GM19328 (cell line): ENCODE measurements around the gene RASD2.
"Not testable (repeated sequence)": the region's sequence is repeated elsewhere in the genome, so short reads cannot be mapped to it uniquely, and the experiment has no call there.

Experiments used
- ATAC-seq: cut with Tn5 transposase; IDR thresholded peaks from one replicate; pipeline ENCODE4 v1.9.1; 2021; ENCODE audit warnings: mild to moderate bottlenecking, moderate library complexity; ENCODE audit not compliant: unreplicated experiment

RASD2 gene, protein sequence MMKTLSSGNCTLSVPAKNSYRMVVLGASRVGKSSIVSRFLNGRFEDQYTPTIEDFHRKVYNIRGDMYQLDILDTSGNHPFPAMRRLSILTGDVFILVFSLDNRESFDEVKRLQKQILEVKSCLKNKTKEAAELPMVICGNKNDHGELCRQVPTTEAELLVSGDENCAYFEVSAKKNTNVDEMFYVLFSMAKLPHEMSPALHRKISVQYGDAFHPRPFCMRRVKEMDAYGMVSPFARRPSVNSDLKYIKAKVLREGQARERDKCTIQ

DNA sequence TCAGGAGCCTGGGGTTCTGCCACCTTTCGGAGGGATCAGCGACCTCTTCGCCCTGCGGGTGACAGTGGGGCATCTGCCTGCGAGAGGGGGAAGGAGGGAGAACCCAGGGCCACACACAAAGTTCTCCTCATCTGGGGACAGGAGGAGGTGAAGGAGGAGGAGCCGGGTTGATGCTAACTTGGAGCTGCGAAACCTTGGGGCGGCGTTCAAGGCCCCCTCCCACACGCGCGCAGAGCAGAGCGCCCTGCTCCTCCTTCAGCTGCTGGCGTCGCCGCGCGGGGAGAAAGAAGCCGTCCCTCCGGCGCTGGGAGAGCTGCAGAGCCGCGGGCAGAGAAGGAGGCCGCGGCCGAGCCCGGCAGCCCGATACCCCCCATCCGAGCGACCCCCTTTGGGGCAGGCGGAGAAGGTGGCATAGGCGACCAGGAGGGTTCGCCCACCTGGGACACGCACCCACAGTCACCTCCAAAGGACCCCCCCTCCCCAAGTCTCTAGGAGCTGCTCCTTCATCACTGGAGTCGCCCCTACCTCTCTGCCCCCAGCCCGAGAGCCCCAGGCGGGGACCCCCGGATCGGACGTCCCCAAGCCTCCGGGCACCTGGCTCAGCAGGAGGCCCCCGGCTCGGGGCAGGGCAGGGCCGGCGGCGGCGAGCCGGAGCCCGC is at the start of gene RASD2:
Gene RASD2 (plus strand): TSS at position 237 of the 659 bp plus-strand sequence. CDS start 5,979 bp downstream, outside the sequence.
- ATAC-seq: no peak

DNA sequence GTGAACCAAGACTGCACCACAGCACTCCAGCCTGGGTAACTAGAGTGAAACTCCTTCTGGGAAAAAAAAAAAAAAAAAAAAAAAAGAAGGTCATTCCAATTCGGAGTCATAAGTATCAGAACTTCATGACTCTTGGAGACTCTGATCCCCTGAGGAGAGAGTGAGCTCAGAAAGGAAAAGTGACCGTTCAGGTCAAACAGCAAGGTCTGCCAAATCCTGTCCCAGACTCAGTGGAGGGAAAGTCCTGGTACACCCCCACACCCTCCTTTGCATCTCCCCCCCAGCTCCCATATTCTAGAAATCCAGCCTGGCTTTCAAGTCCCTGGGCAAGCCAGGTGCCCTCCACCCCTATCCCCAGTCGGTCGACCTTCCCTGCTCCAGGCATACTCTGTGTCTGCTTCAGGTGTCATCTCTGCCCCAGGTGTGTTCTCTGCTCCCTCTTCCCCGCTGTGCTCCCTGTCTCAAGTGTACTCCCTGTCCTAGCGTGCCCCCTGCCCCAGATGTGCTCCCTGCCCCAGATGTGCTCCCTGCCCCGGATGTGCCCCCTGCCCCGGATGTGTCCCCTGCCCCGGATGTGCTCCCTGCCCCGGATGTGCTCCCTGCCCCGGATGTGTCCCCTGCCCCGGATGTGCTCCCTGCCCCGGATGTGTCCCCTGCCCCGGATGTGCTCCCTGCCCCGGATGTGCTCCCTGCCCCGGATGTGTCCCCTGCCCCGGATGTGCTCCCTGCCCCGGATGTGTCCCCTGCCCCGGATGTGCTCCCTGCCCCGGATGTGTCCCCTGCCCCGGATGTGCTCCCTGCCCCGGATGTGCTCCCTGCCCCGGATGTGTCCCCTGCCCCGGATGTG is 49.3 kb upstream of the RASD2 start:
- not testable (repeated sequence) for ATAC-seq

DNA sequence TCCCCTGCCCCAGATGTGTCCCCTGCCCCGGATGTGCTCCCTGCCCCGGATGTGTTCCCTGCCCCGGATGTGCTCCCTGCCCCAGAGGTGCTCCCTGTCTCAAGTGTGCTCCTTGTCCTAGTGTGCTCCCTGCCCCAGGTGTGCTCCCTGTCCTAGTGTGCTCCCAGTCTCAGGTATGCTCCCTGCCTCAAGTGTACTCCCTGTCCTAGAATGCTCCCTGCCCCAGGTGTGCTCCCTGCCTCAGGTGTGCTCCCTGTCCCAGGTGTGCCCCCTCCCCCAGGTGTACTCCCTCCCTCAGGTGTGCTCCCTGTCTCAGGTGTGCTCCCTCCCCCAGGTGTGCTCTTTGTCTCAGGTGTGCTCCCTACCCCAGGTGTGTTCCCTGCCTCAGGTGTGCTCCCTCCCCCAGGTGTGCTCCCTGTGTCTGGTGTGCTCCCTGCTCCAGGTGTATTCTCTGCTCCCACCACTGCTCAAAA is 48.7 kb upstream of the RASD2 start:
- ATAC-seq: no peak

DNA sequence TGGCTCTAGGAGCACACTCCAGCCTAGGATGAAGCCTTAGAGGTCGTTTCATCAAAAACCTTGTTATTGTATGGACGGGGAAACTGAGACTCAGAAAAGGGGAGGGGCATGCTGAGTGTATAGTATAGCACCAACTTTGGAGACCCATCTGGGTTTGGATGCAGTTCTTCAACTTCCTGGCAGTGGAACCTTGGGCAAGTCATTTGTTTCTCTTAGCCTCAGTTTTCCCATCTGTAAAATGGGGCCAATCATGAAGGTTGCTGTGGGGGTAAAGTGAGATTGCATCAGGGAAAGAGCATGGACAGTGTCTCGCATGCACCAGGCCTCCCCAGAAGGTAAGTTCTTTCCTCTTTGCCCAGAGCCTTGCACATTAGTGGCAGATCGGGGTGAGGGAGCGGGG is 47.6 kb upstream of the RASD2 start:
- ATAC-seq: no peak

DNA sequence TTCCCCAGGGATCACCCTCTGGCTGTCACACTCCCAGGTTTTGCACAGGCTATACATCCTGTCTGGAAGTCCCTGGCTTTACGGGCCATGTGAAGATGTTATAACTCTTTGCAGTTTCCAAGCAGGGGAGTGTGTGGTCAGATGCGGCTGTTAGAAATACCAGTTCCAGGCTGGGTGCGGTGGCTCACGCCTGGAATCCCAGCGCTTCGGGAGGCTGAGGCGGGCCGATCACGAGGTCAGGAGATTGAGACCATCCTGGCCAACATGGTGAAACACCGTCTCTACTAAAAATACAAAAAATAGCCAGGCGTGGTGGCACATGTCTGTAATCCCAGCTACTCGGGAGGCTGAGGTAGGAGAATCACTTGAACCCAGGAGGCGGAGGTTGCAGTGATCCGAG is 44.9 kb upstream of the RASD2 start:
- not testable (repeated sequence) for ATAC-seq

DNA sequence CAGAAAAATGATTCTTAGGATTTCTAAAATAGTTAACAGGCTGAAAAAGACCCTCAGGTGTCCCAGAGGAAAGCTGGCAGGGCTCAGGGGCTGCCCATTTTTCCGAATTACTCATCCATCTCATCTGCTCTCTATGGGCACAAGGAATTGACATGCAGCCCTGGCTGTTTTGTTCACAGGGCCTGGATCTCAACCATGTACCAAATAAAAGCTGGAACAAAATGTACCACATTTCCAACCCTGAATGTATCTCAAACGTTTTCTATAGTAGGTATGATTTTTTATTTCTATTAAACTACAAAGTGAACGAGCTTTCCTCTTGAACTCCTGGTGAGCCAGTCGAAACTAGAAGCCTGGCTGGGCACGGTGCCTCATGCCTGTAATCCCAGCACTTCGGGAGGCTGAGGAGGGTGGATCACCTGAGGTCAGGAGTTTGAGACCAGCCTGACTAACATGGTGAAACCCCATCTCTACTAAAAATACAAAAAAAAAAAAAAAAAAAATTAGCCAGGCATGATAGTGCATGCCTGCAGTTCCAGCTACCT is 43.8 kb upstream of the RASD2 start:
- ATAC-seq: no peak

DNA sequence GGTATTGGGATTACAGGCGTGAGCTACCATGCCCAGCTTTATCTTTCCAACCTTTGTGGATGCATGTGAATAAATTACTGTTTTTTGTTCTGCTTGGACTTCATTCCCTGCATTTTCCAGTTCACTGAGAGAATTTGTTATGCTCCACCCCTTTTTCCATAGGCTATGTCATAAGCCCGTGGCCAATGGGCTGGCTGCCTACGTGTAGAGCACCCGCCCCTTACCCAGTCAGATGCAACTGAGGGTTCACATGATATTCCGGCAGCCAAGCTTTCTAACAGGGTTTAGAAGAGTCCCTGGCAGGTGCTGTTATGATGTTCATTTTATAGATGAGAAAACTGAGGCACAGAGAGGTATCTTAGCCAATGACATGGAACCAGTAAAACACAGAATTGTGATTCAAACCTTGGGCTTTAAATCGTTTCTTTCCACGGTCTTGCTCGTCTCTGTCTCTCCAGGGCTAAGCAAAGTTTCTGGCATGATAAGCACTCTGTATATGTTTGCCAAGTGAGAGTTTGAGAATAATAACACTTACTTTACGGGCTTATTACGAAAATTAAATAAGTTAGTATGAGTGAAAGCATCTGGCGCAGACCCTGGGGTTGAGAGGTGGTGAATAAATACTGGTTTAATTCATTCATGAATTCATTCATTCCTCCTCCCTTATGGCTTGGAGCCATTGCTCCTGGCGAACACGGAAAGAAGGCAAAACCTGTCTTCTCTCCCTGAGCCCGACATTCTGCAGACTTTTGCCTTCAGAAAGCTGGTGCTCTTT is 42.4 kb upstream of the RASD2 start:
- no peak for ATAC-seq

DNA sequence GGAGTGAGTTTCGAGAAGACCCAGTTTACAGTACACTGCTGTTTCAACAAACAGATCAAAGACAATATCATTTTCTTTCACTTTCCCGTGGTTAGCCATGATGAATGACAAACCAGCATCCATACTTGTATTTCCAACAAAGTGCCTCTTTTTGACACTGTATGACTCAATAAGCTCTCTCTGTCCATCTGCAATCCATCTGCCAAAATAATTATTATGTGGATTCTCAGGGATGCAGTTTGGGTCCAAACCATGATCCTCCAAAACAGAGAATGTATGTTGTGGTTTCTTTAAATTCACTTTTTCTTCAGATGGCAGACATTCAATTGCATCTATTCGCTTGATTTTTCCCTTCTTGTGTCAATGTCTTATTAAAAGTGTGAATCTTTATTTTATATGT is 37.8 kb upstream of the RASD2 start:
- ATAC-seq: no peak

DNA sequence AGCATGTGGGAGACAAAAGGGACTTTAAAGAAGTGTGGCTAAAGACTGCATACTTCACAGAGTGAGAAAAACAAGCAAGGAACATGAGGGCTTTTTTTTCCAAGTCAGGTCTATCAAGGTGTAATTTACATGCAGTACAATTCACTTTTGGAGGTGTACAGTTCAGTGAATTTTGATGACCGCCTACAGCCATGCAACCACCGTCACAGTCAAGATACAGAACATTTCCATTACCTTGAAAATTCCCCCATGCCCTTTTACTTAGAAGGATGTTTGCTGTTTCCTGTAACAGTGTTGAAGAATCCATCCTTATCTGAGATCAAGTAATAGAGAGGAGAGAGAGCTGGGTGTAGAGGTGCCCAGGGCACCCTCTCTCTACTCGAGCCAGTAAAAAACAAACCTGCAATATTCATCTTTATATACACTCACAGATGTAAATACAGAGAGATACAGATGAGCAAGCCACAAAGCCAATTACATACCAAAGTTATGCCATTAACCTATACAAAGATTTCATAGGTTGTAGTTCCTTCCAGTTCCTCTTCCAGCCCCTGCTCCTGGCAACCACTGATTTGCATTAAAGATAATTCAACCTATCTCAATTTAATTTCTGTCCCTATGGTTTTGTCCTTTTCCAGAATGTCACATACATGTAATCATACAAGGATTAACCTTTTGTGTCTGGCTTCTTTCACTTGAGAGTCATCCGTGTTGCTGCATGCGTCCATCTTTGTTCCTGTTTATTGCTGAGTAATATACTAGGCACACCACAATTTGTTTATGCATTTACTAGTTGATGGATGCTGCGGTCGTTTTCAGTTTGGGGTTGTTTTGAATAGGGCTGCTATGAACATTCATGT is 35.0 kb upstream of the RASD2 start:
- ATAC-seq: no peak

DNA sequence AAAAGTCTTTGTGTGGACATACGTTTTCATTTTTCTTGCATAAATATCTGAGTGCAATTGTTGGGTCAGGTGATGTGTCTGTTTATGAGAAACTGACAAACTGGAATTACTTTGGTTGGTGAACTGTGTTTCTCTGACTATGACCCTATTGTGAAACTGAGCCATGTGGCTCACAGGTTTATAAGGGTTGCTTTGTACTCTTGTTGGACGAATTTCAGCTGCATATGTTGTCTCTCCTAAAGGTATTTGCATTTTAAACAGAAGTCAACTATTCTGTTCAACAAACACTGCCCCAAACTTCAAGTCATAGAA is 34.4 kb upstream of the RASD2 start:
- no peak for ATAC-seq

DNA sequence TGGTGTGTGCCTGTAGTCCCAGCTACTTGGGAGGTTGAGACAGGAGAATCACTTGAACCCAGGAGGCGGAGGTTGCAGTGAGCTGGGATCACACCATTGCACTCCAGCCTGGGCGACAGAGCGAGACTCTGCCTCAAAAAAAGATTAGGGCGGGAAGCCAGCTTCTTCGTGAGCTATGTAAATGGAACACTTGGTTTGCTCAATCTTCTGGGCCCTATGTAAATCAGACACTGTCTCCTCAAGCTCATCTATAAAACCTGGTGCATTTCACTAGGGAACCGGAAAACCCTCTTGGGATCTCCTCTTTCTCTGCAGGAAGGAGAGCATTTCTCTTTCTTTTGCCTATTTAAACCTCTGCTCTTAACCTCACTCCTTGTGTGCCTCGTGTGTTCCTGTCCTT is 32.8 kb upstream of the RASD2 start:
- ATAC-seq: not testable (repeated sequence)

DNA sequence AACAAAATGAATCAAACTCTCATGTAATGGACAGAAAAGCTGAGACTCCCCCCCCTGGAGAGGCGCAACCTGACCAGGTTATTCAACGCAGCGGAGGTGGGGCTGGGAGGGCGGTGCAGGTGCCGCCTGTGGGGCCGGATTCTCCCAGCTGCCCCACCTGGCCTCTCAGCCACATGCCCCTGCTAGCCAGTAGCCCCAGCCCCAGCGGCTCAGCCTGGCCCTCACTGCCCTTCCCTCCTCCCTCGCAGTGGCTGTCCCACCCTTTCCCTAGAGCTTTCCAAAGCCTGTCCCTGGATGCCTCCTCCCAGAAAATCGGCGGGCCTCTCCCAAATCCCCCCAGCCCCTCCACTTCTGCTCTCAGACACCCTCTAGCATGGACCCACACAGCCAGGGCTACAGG is 31.2 kb upstream of the RASD2 start:
- ATAC-seq: no peak

DNA sequence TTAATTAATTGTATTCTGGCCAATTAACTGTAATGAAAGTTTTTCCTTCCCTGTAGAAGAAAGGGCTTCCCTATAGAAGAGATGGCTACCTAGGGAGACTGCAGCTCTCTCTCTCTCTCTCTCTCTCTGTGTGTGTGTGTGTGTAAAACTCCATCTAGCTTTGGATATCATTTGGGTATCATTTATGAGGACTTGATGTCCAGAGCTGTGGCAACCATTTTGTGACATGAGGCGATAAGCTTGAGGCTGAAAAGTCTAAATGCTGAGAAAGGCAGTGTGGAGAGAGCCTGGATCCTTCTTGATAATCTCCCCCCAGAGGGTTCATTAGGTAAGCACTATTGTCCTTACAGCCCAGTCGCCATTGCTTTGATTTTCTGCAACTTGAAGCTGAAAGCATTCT is 30.7 kb upstream of the RASD2 start:
- no peak for ATAC-seq

DNA sequence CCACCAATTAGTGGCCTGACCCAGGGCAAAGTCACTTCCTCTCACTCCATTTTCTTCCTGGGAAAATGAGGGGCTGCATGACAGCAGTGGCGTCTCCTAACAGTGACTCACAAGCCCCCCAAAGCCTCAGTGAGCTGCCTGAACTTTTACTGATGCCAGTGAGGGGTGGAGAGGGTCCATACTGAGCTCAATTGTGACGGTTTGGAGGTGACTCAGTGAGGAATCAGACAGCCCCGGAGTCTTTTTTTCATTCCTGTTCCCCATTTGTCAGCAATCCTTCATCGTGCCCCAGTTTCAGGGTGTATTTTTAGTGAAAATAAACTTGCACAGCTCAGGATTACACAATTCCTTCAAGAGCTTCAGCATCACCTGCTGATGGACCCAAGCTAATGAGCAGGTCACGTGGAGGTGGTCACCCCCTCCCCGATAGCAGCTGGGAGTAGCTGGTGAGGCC is 30.1 kb upstream of the RASD2 start:
- no peak for ATAC-seq

DNA sequence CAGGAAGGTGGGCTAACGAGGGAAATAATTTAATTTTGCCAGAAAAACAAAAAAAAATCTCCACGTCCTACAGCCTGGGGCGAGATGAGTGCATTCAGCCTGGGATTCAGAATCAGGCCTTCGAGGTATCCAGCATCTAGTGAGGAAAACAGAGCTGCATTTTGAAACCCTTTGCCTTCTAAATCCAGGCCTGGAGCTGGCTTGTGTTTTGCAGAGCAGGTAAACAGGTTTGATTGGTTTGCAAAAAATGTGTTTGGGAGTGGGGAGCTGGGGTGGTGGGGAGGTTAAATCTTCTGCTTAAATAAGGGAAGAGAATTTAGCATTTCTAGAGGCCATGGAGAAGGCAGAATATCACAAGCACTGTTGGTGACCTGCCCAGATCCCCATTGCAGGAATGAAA is 29.7 kb upstream of the RASD2 start:
- no peak for ATAC-seq

DNA sequence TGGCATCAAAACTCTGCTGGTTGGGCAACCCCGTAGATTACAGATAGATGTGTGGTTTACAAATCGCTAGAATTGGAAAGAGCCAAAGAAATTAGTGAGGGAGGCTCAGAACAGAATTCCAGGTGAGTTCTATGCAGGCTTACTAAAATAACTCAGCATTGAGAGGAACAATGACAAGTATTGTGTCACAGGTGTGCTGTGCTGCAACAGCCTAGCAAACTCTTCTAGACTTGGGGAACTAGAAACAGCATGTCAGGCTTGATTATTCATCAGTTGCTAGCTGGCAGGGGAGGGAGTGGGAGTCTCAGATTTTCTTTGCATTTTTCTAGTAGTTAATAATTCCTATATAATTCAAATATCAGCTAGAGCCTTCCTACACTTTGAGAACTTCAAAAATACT is 26.3 kb upstream of the RASD2 start:
- no peak for ATAC-seq

DNA sequence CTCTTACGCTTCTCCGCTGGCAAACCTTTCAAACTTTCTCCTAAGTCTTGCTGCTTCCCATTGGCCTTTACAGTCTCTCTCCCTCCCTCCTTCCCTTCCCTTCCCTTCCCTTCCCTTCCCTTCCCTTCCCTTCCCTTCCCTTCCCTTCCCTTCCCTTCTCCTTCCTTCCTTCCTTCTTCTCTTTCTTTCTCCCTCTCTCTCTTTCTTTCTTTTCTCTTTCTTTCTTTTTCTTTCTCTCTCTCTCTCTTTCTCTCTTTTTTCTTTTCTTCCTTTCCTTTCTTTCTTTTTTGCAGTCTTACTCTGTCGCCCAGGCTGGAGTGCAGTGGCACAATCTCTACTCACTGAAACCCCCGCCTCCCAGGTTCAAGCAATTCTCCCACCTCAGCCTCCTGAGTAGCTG is 24.7 kb upstream of the RASD2 start:
- not testable (repeated sequence) for ATAC-seq

DNA sequence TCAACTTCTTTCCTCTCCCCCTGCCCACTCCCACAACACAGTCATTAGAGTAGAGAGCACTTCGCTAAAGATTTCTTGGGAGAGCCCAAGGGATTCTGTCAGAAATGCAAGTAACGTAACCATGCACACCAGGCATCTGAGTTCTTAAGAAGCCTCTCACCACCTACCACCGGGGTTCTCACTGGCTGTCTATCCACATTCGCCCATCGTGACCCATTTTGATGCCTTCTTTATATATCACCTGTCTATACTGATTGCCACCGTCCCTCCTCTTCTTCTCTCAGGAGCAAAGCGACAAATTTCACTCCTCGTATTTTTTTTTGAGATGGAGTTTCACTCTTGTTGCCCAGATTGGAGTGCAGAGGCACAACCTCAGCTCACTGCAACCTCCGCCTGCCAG is 23.9 kb upstream of the RASD2 start:
- ATAC-seq: no peak

DNA sequence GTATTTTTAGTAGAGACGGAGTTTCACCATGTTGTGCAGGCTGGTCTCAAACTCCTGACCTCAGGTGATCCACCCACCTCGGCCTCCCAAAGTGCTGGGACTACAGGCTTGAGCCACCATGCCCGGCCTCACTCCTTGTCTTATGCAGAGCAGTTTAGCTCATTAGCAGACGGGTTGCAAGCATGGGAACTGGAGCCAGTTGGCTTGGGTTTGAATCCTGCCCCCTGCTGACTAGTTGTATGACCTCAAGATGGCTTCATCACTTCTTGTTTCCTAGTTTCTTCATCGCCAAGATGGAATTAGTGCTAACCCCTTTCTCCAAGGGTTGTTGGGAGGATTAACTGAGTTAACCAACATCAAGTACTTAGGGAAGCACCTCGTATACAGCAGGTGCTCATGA is 23.4 kb upstream of the RASD2 start:
- no peak for ATAC-seq
